Ramos (cell line): ENCODE data around the gene WHRN.

Experiments used
- in situ Hi-C: fragments of 300-500 bp; cut with MboI; formaldehyde crosslinking; loops from one replicate; pipeline ENCODE4 v1.14.3; 2022; ENCODE audit warnings: low sequenced_read_pairs; ENCODE audit not compliant: unreplicated experiment

The WHRN gene

DNA sequence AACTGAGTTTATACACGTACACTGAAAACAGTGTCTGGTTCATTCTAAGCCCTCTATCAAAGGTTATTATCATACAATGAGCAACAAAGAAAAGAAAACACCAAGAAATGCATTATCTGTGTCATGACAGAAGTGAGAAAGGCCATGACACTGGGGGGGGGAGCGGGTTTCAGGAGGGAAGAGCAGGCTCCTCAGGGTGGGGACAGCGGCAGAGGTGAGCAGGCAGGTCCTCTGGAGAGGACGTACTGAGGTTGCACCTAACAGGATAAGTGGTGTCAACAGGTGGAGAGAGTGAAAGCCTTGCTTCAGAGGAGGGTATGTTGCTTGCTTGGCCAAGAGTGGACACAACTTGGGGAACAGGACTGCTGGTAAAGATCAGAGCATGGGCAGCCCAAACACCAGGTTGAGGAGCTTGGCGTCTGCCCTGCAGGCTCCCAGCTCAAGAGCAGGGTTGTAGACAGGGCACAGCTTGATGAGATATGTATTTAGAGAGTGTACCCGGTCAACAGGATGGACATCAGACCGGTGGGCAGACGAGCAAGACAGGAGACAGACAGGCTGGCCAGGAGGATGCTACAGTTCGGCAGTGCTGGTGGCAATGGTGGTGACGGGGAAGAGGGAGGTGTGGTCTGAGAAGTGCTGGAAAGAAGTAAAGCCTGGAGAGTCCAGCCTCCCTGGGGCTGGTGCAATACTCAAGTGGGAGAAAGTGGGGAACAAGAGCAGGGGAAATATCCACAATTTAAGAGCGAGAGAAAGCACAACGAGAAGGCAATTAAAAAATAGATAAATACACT lies 10.3 kb downstream of the WHRN start:
- in situ Hi-C loops: no loop called here

DNA sequence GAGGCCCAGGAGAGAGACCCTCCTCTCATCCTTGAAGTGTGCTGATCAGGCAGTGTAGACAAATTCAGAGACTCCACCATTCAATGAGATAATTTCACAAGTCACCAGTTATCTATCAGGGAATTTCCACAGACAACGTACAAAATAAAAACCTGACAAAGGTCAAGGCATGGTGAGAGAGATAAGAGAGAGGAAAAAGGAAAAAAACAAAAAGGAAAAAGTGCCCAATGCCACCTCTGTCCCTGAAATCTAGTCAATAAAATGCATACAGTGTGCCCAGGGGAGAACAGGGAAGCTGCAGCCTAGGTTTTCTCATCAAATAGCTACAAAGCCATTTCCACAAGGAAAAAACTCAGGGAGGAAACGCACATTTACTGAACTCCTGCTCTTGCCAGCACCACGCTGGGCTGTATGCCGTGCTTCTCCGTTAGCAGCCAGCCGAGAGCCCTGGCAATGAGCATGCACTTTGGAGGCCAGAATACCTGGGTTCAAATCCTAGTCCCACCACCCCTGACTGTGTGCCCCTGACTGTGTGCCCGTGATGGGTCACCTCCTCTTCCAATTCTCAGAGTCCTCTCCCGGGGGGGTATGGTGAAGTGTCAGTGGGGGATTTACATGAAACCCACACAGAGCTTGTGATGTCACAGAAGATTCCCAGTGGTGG lies 11.6 kb downstream of the WHRN start:
- in situ Hi-C loops: no loop called here

DNA sequence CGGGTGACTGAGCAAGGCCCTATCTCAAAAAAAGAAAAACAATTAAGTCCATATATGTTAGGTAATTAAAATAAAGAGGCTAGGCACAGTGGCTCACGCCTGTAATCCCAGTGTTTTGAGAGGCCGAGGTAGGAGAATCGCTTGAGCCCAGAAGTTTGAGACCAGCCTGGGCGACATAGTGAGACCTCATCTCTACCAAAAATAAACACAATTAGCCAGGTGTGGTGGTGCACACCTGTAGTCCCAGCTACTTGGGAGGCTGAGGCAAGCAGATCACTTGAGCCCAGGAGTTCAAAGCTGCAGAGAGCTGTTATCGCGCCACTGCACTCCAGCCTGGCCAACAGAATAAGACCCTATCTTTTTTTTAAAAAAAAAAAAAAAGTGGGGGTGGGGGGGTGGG lies 12.3 kb downstream of the WHRN start:
- in situ Hi-C loops: no loop called here

DNA sequence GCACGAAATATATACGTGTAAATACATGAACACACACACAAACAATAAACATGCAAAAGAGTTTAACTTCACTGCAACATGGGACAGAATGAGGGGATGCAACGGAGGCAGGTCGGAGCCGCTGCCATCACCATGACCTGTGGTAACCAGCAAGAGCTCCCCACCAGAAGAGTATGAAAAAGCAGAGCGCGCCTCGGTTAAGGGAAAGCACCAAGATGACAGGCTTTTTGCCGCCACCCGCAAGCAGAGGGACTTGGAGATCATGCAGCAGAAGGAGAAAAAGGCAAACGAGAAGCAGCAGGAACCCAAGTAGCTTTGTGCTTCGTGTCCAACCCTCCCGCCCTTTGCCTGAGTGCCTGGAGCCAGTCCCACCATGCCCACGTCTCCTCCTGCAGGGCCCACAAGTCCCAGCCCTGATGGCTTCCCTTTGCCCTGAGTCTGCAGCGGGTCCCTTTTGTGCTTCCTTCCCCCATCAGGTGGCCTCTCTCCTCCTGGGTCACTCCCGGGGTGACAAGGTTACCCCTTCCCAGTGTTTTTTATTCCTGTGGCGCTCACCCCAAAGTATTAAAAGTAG lies 13.8 kb downstream of the WHRN start:
- in situ Hi-C loops: no loop called here

DNA sequence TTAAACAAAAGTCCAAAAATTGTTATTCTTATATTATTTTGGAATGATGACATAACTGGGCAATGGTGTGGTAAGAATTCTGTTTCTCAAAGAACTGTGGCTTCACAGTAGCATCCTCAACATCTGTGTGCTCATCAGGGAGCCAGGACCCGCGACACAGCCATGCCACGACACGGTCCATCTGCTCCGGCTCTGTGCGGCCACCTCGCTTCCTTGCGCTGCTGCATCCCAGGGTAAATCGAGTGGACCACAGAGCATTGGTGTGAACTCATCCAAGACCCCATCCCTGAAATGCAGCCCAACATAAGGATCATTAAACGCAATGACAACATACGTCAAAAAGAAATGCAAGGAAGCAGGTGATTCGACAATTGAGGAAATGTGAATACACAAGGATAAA lies 15.3 kb downstream of the WHRN start:
- in situ Hi-C loops: loop anchor here (5.0 kb wide), 1 partner anchor 162 kb away; no protein-coding TSS in a partner anchor

DNA sequence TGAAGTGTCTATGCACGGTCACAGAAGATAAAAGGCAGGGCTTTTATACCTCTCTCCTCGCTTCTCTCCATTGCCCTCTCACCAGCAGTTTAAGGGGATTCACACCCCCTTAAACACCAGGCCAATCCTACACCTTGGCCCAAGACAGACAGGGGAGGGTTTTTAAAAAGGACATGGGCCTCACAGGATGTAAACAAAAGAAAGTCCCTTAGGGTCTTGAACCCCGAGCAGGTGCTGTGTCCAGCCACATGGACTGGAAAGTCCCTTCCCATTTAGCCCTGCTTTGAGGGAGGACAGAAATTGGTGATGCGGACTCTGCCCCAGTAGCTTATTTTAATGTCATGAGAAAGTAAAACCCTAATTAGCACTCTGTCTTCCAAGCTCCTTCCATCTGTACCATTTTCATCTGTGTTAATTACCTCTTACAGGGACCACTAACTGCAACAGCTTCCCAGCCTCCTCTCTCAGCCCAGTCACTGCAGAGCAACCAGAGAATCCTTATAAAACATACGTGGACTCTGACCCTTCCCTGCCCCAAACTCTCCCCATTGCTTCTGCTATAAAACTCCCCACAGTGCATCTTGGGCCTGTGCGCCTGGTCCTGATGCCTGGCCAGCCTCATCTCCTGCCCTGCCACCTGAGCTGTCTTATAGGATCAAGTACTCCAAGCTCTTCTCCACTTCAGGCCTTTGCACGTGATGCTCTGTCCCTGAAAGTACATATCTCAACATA lies 16.7 kb downstream of the WHRN start:
- in situ Hi-C loops: loop anchor here (5.0 kb wide), 1 partner anchor 164 kb away; no protein-coding TSS in a partner anchor

DNA sequence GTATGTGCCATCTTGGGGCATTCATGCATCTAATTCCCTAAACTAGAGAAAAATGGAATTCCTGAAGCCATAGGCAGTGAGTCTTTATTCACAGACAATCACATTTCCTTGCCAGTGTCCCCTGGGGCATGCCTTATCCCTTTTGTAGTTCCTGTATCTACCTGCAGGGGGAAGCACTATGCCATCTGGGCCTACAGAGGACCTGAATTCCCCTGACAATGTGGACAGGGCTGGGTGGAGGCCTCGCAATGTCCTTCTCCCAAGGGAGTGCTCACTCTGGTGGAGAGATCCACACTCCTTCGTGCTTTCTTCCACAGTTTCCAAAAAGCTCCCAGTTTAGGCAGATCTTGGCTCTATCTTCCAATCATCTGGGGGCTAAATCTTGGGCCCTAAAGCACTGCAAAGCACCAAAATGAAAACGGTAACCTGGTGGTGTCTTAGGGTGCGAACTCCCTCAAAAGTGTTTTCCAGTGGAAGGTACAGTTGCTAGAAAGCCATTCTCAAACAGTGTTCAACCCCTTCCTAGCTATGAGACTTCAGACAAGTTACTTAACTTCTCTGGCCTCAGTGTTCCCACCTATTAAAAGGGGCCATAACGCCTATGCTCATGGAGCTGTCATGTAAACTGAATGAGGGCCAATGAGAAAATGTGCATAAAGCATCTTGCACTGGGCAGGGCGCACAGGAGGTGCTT lies 17.5 kb downstream of the WHRN start:
- in situ Hi-C loops: loop anchor here (5.0 kb wide), 1 partner anchor 165 kb away; no protein-coding TSS in a partner anchor

DNA sequence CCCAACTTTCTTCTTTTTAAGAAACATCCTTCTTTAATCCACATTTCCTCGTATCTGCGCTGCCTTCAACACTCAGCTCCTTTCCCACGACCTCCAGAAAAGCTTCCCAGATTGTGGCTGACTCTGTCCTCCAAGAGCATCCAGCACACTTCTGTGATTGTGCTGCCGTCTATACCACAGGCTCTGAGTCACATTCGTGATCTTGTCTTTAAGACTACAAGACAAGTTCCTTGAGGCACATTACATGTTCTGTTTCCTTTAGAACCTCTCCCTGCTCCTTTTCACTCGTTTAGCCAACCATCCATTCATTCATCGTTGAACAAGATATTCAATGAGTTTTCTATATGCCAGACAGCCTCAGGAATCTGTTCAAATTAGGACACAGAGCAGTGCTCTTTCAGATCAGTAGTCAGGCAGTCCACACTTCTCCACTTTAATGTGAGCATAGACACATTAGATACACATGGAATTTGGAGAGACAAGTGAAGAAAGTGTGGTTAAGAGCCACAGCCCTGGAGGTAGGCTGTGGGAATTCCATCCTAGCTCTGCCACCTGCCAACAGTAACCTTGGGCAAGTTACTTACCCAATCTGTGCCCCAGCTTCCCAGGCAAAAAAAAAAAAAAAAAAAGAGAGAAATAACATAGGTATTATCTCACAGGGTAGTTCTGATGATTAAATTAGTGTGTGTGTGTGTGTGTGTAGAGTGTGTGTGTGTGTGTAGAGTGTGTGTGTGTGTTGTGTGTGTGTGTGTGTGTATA lies 18.9 kb downstream of the WHRN start:
- in situ Hi-C loops: loop anchor here (5.0 kb wide), 1 partner anchor 166 kb away; no protein-coding TSS in a partner anchor

DNA sequence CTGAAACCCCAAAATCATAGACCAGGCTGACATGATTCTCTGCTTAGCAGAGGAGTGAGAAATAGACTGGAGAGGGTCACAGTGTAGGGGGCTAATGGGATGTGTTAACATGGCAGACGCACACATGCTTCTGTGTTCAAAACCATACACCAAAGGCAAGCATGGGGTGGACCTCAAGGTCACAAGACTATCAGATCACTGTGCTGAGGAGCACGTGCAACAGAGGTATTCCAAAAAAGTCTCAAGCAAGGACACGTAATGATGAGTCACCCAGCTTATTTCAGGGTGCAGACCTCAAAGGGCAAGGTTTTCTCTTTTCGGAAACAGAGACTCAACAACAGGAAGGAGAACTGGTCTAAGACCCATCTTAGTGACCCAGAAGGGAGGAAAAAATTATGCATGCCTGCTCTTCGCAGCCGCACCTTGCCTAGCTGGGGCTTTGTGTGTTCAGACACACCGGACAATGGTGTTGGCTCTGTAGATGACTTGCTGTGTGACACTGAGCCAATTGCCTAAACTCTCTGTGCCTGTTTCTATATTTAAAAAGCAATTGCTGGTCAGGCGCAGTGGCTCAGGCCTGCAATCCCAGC lies 20.3 kb downstream of the WHRN start:
- in situ Hi-C loops: loop anchor here (5.0 kb wide), 1 partner anchor 167 kb away; no protein-coding TSS in a partner anchor

DNA sequence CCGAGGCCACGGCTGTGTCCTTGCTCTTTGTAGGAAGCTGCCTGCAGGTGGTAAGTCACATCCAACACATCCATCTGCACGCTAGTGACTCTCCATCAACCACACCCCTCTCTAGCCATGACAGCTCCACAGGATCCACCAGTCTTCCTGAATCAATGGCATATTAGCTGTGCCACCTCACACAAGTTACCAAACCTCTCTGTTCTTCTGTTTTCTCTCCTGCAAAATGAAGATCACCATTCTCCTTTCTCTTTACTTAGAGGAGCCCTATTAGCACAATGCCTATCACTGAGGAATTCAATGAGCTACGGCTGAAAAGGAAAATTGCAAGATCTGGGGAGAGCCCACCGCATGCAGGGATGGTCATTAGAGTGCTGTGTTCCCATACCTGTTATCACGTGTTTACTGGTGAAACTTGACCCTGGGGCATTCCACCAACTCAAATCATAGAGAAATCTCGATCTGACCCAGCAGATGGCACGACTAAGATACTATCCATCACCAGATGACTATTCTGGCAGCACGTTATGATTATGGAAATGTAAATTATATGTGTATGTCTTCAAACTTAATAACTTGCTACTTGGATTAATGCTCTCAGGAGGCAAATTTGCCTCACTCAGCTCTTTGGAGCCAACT lies 20.9 kb downstream of the WHRN start:
- in situ Hi-C loops: no loop called here

DNA sequence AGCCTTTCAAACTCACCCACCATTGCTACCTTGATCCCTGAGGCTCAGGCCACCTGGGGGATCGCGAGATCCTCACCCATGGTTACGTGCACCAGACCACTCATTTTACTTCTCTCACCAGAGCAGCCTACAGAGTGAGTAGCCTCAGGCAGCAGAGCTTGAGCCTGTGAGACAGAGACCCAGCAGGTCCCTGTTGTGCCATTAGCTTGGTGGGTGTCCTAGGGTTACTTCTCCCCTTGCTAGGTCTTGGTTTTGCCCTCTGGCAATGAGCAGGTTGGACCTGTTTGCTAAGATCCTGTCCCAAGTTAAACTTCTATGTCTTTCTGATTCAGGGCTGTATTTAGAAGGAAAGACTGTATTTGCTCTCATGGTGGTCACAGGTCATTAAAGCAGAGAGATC lies 21.8 kb downstream of the WHRN start:
- in situ Hi-C loops: no loop called here

DNA sequence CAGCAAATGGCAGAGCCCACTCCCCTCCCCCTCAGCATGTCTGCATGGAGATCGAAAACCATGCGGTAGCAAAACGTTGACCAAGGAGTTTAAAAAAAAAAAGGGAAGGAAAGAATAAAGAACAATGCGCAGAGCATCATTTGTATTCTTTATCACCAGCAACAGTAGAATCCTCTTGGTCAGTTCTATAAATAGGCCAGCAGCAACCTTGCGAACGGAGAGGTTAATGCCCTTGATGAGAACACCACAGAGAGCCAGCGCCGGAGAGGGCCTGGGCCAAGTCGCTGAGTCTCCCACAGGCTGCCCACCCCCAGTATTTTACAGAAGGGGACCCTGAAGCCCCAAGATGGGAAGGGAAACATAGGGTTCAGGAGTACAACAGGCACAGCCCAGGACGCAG lies 22.7 kb downstream of the WHRN start:
- in situ Hi-C loops: no loop called here

DNA sequence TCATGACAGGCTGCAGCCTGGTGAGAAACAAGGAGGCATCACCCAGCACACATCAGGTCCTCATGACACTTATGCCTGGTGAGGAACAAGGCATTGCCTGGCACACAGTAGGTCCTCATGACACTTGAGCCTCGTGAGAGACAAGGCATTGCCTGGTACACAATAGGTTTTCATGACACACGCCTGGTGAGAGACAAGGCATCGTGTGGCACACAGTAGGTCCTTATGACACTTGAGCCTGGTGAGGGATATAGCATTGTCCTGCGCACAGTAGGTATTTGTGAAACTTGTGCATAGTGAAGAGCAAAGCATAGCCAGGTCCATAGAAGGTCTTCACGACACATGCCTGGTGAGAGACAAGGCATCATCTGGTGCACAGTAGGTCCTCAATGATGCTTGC lies 23.5 kb downstream of the WHRN start:
- in situ Hi-C loops: no loop called here

DNA sequence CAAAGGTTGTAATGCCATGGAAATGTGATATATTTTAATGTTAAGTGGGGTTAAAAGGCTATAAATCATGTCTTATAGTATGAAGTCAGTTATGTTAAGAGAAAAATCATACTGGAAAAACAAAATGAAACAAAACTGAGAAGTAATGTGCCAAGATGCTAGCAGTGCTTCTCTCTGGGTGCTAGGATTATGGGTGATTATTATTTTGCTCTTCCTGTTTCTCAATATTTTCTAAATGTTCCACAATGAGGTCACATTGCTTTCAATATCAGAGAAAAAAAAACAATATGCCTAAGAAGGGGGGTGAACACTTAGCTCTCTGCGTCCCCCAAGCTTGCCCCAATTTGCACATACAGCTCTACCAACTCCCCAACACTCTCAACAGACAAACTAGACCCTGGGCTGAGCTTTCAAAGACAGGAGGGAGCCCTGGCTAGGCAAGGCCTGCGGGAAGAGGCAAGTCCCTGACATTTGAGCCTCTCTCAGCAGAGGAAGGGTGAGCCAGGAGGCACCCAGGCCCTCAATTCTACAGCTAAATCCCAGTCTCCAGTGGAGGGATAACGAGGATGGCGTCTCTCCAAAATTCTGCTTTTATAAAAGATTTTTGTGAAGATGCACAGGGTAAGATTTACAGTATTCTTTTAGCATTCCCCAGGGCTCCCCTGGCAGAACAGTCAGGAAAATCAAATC lies 24.4 kb downstream of the WHRN start:
- in situ Hi-C loops: no loop called here

DNA sequence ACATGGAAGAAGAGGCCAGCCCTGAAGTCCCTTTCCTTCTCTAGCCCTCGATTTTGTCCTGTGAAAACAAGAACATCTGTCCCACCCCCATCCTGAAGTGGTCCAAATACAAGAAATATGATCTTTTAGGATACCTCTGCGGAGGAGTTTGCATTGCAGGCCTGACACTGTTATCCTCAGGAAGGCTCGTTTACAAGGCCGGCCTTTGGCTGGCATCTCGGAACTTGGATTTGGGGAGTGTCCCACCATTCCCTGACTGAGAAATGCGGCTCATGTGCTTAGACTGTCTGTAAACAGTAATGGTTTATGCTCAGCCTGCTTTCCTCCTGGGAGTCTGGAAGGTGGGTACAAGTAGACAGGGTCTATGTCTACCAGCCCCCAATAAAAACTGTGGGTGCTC lies 26.4 kb downstream of the WHRN start:
- in situ Hi-C loops: no loop called here

DNA sequence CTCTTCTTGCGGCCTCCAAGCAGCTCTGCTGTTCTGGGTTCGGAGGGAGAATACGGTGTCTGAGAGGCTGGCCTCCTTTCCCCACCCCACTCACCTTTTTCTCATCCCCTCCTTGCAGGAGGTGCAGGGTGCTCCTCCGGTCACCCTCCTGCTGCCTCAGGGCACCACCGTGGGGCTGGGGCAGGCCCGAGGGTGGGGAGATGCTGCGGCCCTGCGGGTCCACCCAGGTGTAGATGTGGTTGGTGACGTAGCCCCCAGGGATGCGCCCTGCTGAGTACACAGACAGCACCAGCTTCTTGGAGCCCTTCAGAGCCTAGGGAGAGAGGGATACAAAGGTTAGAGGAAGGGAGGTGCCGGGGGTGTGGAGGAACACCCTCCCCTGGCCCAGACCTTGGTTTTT lies 26.8 kb downstream of the WHRN start:
- in situ Hi-C loops: no loop called here

DNA sequence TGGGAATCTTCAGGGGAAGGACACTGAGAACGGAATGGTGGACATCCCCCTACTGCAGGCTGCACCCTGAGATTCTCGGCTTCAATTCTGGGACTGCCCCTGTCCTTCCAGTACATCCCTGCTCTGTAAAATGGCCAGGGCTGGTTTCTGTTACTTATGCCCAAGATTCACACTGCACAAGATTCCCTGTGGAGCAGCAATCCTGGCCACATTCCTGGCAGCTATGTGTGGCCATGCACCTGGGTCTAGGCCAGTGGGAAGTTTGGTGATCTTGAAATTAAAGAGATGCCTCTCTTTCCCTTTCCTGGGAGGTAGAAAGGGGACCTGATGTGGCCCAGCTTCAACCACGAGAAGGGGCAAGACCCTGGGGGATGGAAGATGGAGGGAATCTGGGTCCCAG lies 27.6 kb downstream of the WHRN start:
- in situ Hi-C loops: no loop called here

DNA sequence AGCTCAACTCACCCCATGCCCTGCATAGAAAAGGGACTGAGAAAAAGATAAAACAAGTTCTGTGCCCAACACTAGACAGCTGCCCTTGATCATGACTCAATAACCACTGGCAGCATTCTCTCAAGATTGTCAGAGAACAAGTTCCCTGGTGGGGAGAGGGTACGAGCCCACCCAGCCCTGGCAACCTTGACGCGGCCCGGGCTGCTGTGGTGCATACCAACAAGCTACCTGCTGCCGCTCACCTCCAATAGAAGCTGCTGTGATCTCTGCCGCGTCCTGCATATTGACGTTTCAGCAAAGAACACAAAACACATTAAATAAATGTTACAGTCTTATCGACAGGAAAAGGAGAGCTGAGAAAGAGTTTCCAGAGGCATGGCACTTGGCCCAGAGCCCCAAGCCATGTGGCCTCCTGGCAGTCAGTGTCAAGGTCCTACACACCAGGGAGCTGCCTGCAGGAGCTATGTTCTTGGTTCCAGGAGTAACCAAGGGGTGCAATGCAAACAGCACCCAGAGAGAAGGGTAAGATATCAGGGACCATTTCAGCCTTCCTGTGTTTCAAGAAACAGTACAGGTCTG lies 28.3 kb downstream of the WHRN start:
- in situ Hi-C loops: no loop called here
